GM08714 (cell line): Measurements from ENCODE around the gene ZNF205.

Experiments
- H3K4me3 ChIP-seq: fragments of 200-500 bp; sonication (Bioruptor generic); 2 replicates; pipeline ENCODE4 v1.5.1; 2014; ENCODE audit warnings: mild to moderate bottlenecking, low read length, inconsistent platforms
- ZNF274 ChIP-seq: IDR thresholded peaks from 2 replicates; pipeline ENCODE4 v1.6.1; 2012; ENCODE audit warnings: mild to moderate bottlenecking, low read depth, low read length

Gene ZNF205

GRCh38 chr16:3141781-3142311, 29.5 kb downstream of the ZNF205 start:
- H3K4me3 ChIP-seq = no peak overlapping the region
- no peak for TF ChIP-seq ZNF274

- no peak overlapping the region for H3K4me3 ChIP-seq
- no peak for TF ChIP-seq ZNF274
Observed at GRCh38 chr16:3142327-3142726, 29.9 kb downstream of the ZNF205 start.

DNA sequence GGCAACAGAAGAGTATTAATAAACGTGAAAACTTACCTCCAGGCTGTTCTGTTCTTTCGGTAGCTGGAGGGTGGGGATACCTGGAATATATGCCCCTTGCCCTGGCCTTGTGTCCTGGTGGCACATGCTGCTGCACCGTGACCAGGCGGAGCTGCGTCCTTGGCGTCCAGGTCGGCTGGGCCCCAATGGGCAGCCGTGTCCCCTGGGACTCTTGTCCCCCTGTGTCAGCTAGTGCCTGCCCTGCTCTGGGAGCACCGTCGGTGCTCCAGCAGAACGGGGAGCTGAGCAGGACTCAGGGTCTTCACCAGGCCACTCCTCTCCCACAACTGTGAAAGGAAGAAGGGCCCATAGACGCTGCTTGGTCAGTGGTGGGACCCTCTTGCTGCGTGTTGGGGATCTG, 30.4 kb downstream of the ZNF205 start:
- H3K4me3 ChIP-seq = no peak overlapping the region

GRCh38 chr16:3143189-3143588, 30.8 kb downstream of the ZNF205 start:
- no peak overlapping the region for H3K4me3 ChIP-seq
- no peak for TF ChIP-seq ZNF274

More for the DNA sequence above, 30.4 kb downstream of the ZNF205 start:
- TF ChIP-seq ZNF274 = no peak

GRCh38 chr16:3143598-3144320, 31.4 kb downstream of the ZNF205 start:
- no peak for TF ChIP-seq ZNF274
- no peak overlapping the region for H3K4me3 ChIP-seq

GRCh38 chr16:3144321-3144983, 32.1 kb downstream of the ZNF205 start:
- H3K4me3 ChIP-seq = no peak overlapping the region
- no peak for TF ChIP-seq ZNF274

DNA sequence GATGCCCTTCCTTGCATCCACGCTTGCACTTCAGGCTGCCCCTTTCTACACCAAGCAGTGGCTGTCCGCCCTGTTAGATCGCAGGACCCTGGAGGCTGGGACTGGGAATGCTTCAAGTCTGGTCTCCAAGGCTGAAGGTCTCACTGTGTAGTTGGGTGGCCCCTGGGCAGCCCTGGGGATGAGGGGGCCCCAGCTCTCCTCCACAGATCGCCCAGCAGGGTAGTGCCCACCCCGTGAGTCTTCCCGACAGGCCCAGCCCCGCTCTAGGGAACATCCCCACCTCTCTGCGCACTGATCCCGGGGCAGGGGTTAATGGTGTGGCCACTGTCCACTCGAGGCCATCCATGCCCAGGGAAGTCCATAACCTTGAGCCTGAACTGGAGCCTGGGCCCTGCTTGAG, 32.8 kb downstream of the ZNF205 start:
- TF ChIP-seq ZNF274 = no peak
- H3K4me3 ChIP-seq = no peak overlapping the region

- TF ChIP-seq ZNF274 = no peak
- H3K4me3 ChIP-seq = no peak overlapping the region
Observed at GRCh38 chr16:3145660-3146059, 33.3 kb downstream of the ZNF205 start.

GRCh38 chr16:3147046-3147756, 34.8 kb downstream of the ZNF205 start:
- TF ChIP-seq ZNF274 = no peak
- no peak overlapping the region for H3K4me3 ChIP-seq

DNA sequence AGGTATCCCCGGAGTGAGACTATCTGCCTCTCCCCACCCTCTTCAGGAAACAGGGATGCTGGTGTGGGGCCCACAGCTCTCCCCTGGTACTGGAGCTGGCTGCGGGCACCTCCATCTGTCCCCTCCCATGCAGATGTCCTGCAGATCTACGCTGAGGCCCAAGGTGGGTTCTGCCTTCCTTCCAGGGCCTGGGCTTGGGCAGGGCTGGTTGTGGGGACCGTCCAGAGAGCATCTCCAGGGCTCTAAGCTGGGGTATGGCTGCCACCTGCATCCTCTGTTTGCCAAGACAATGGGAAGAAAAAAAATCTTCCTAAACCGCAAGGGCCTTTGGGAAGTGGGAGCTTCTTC, 35.3 kb downstream of the ZNF205 start:
- TF ChIP-seq ZNF274 = no peak
- H3K4me3 ChIP-seq = no peak overlapping the region

DNA sequence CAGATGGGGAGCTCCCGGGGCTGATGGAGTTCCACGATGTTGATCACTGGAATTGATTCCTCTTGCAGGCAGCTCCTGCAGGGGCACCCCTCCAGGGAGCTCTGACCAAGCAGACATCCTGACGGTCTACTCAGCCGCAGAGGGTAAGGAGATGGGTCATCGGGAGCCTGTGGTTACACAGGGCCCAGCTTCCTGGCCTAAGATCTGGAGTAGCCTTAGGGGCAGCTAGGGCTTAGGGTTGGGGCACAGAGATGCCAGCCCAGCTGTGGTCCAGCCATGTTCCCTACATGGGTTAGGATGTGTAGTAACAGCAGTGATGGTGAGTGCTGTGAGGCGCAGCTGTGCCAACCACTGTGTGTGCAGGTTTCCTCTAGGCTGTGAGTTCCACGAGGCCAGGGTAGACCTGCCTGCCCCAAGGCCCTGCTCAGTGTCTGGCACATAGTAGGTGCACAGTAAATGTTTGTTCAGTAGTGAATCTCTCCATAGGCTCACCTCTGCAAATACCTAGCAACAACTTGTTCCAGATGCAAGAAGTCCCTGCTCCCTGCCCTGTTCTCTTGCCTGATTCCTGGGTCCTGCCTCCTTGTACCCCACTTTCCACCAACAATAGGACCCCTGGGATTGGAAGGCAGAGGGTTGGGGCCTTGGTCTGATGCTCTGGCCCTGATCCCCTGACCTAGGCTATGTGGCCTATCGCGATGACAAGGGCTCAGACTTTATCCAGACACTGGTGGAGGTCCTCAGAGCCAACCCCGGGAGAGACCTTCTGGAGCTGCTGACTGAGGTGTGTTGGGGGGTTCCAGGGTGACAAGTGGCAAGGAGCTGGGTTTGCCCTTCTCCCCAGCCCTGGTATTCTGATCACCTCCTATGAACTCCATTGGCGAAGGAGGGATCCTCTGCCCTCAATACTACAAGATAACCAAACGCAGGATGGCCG, 36.1 kb downstream of the ZNF205 start:
- TF ChIP-seq ZNF274 = no peak

GRCh38 chr16:3149193-3149530, 36.8 kb downstream of the ZNF205 start:
- no peak for TF ChIP-seq ZNF274
- no peak overlapping the region; the same call in 1 of the 2 replicates for H3K4me3 ChIP-seq

More for the DNA sequence above, 36.1 kb downstream of the ZNF205 start:
- no peak overlapping the region for H3K4me3 ChIP-seq

GRCh38 chr16:3149630-3150345, 37.4 kb downstream of the ZNF205 start:
- H3K4me3 ChIP-seq = peak overlapping the region; percentile 59; the same call in 1 of the 2 replicates
- no peak for TF ChIP-seq ZNF274
